Measurements from ENCODE around the gene PIK3CD. TPM values are rescaled to one million over a fixed set of nuclear protein-coding genes. Genes with fewer than 3 reads are reported as not detected.

PIK3CD gene
- total RNA-seq, 1 experiment from 2014 or later, result 2.6 TPM

GRCh38 chr1:9689011-9689706 lies 37.6 kb downstream of the PIK3CD start:
- Mint-ChIP-seq H3K36me3 (ENCODE audit: insufficient read depth, unreplicated experiment) (peaks cover 32% of the 10 kb centered on the region), H3K9me3 (ENCODE audit: low read depth, unreplicated experiment) (no peaks in the 10 kb centered on the region), H3K4me3 (ENCODE audit: low read depth, unreplicated experiment) (peak overlapping the region; percentile 87), H3K27me3 (ENCODE audit: unreplicated experiment) (peaks cover 10% of the 10 kb centered on the region), H3K4me1 (ENCODE audit: low read depth, unreplicated experiment) (peaks cover 8% of the 10 kb centered on the region), H3K27ac (ENCODE audit: unreplicated experiment) (no peak overlapping the region)
- TF ChIP-seq CTCF (IDR thresholded peaks at IDR 0.05; ENCODE audit: unreplicated experiment), result no peak
- BruUV-seq (replicated peaks), result no TSS peak
- peak; percentile 85 for DNase-seq
- intact Hi-C loops (cut with micrococcal nuclease; ENCODE audit: unreplicated experiment), result no loop called here
- CTCF ChIA-PET, result interaction anchor here (0.5 kb wide), 1 partner anchor 62 kb away, joined by 3 read pairs; no protein-coding TSS in a partner anchor

- Mint-ChIP-seq H3K9me3 (ENCODE audit: low read depth, unreplicated experiment) (no peaks in the 10 kb centered on the region), H3K27me3 (ENCODE audit: unreplicated experiment) (peaks cover 10% of the 10 kb centered on the region), H3K27ac (ENCODE audit: unreplicated experiment) (peak overlapping the region; percentile 77), H3K4me1 (ENCODE audit: low read depth, unreplicated experiment) (peaks cover 8% of the 10 kb centered on the region), H3K4me3 (ENCODE audit: low read depth, unreplicated experiment) (peak overlapping the region; percentile 87), H3K36me3 (ENCODE audit: insufficient read depth, unreplicated experiment) (peaks cover 32% of the 10 kb centered on the region)
- intact Hi-C loops (cut with micrococcal nuclease; ENCODE audit: unreplicated experiment), result no loop called here
- BruUV-seq (replicated peaks), result TSS peak; percentile 23
- DNase-seq, result no peak
- CTCF ChIA-PET, result no interaction called here
- TF ChIP-seq CTCF (IDR thresholded peaks at IDR 0.05; ENCODE audit: unreplicated experiment), result no peak
These were observed 38.4 kb downstream of the PIK3CD start for GRCh38 chr1:9689971-9690381.

- Mint-ChIP-seq H3K9me3 (ENCODE audit: low read depth, unreplicated experiment) (no peaks in the 10 kb centered on the region), H3K4me3 (ENCODE audit: low read depth, unreplicated experiment) (peak overlapping the region; percentile 87), H3K36me3 (ENCODE audit: insufficient read depth, unreplicated experiment) (peaks cover 32% of the 10 kb centered on the region), H3K27ac (ENCODE audit: unreplicated experiment) (peak overlapping the region; percentile 77), H3K4me1 (ENCODE audit: low read depth, unreplicated experiment) (peaks cover 8% of the 10 kb centered on the region), H3K27me3 (ENCODE audit: unreplicated experiment) (peaks cover 10% of the 10 kb centered on the region)
- CTCF ChIA-PET, result no interaction called here
- intact Hi-C loops (cut with micrococcal nuclease; ENCODE audit: unreplicated experiment), result no loop called here
- TF ChIP-seq CTCF (IDR thresholded peaks at IDR 0.05; ENCODE audit: unreplicated experiment), result no peak
- no TSS peak for BruUV-seq (replicated peaks)
- DNase-seq, result no peak
These were observed 39.0 kb downstream of the PIK3CD start for GRCh38 chr1:9690440-9691107.

GRCh38 chr1:9691108-9691445 lies 39.5 kb downstream of the PIK3CD start:
- peaks cover 10% of the 10 kb centered on the region for H3K27me3 Mint-ChIP-seq (ENCODE audit: unreplicated experiment)
- no peak overlapping the region for H3K4me3 Mint-ChIP-seq (ENCODE audit: low read depth, unreplicated experiment)
- H3K9me3 Mint-ChIP-seq (ENCODE audit: low read depth, unreplicated experiment), result no peaks in the 10 kb centered on the region
- no peak for TF ChIP-seq CTCF (IDR thresholded peaks at IDR 0.05; ENCODE audit: unreplicated experiment)
- no peak overlapping the region for H3K27ac Mint-ChIP-seq (ENCODE audit: unreplicated experiment)
- DNase-seq, result no peak
- peaks cover 32% of the 10 kb centered on the region for H3K36me3 Mint-ChIP-seq (ENCODE audit: insufficient read depth, unreplicated experiment)
- intact Hi-C loops (cut with micrococcal nuclease; ENCODE audit: unreplicated experiment), result no loop called here
- no TSS peak for BruUV-seq (replicated peaks)
- CTCF ChIA-PET, result no interaction called here
- peaks cover 8% of the 10 kb centered on the region for H3K4me1 Mint-ChIP-seq (ENCODE audit: low read depth, unreplicated experiment)
